Adrenal gland (tissue), 19 donors: Measurements from ENCODE around the gene NOLC1. TPM values are rescaled to one million over a fixed set of nuclear protein-coding genes. Genes with fewer than 3 reads are reported as not detected.
A peak's percentile ranks its signal among the peaks of the same experiment; 100 is the strongest.

Experiments
- DNase-seq, 7 donors: peaks; one replicate each; pipeline ENCODE4 v3.0.0-alpha.2; 2019 to 2020
- H3K27ac ChIP-seq, 5 donors: fragments of 200-600 bp; sonication (generic) in 4 of 5; 1 replicate in 3 of 5; 2 replicates in 2 of 5; pipeline versions ENCODE4 v1.5.1 to v1.8.0; 2016 to 2020; ENCODE audit warnings: mild to moderate bottlenecking in 1 of 5
- H3K27me3 ChIP-seq: fragments of 200-600 bp; 2 replicates; pipeline ENCODE4 v1.8.0; 2021
- H3K36me3 ChIP-seq, 2 donors: fragments of 200-600 bp; replicated peaks in 1 of 2; 1 replicate in 1 of 2; 2 replicates in 1 of 2; pipeline versions ENCODE4 v1.5.1 to v1.8.0; 2018 to 2022
- H3K4me1 ChIP-seq, 2 donors: fragments of 200-600 bp; replicated peaks in 1 of 2; 1 replicate in 1 of 2; 2 replicates in 1 of 2; pipeline versions ENCODE4 v1.5.1 to v1.8.0; 2018 to 2021
- H3K4me3 ChIP-seq, 4 donors: fragments of 200-600 bp; sonication (generic) in 3 of 4; one replicate each; pipeline ENCODE4 v1.5.1; 2016 to 2018
- H3K9me3 ChIP-seq, 3 donors: fragments of 200-600 bp; sonication (generic) in 1 of 3; replicated peaks in 1 of 3; 1 replicate in 2 of 3; 2 replicates in 1 of 3; pipeline versions ENCODE4 v1.5.1 to v1.8.0; 2016 to 2021
- CTCF ChIP-seq, 6 experiments: fragments of 450-650 bp in 4 of 6; fragments of 200-600 bp in 2 of 6; sonication (generic) in 1 of 6; IDR thresholded peaks; 1 replicate in 5 of 6; 2 replicates in 1 of 6; pipeline versions ENCODE4 v1.5.1 to v1.8.0; 2016 to 2021; ENCODE audit warnings: antibody characterized with exemption in 6 of 6, mild to moderate bottlenecking in 2 of 6, moderate library complexity in 1 of 6
- POLR2A ChIP-seq, 2 donors: fragments of 450-650 bp; IDR thresholded peaks; one replicate each; pipeline ENCODE4 v1.6.1; 2017; ENCODE audit warnings: antibody characterized with exemption in 2 of 2, mild to moderate bottlenecking in 2 of 2, moderate library complexity in 1 of 2
- WGBS, 4 donors: extraction: QIAGEN DNeasy Blood & Tissue Kit in 2 of 4; methylation state at CpG; one replicate each; pipeline versions ENCODE4 v1.1.5 to v1.1.7; 2013 to 2017; 5-methylcytosine and 5-hydroxymethylcytosine counted together
- intact Hi-C, 2 donors: fragments of 100-400 bp; cut with DNase I; formaldehyde crosslinking; loops; one replicate each; pipeline versions ENCODE4 v1.14.1 to v1.15.0; 2022 to 2023
- long read RNA-seq, 10 donors: library from polyadenylated mRNA in 3 of 10; unstranded in 2 of 10; stranded (forward) in 1 of 10; transcript quantifications; one replicate each; pipeline ENCODE4 v2.0.0 and lab custom pipeline, GENCODE V29; 2021 to 2026
- polyA plus RNA-seq, 3 donors: library from polyadenylated mRNA; stranded (reverse); fragments of 200-250 nt in 2 of 3; fragments of 350-450 nt in 1 of 3; fragmentation: Illumina TruSeq in 1 of 3; extraction: RNeasy Lipid Tissue Mini Kit (QIAGEN cat#74804) in 1 of 3; gene quantifications; one replicate each; pipeline ENCODE4 v1.2.3, GENCODE V29; 2013 to 2014
- total RNA-seq, 9 donors: library from RNA; depleted of rRNA in 4 of 9; stranded (reverse); fragments of >200 nt in 4 of 9; fragments of 120-200 nt in 1 of 9; fragmentation: NEBNext Ultra II Directional in 1 of 9; extraction: Animal tissue kit (Norgen Biotek cat#: 25700) in 1 of 9; gene quantifications; one replicate each; pipeline versions ENCODE4 v1.1.0 to v1.2.4, GENCODE V29; 2013 to 2023
- donor health status: healthy with polysubstance abuse.
- donor health status: Bipolar disorder and iron deficiency.
- donor health status: DM: yes; HTN: yes; CAD: no.
- donor health status: DM: no; HTN: no; CAD: no.
- donor health status: DM: no; HTN: no; CAD: no.
- donor health status: DM: yes; HTN: yes; CAD: no.

The NOLC1 gene
- total RNA-seq, result 10 to 100 TPM; 26.2 to 59.4 (median 33.3) TPM
- 100 to 1,000 TPM in 1 of 3 donors, 10 to 100 TPM in 2; 18.6 to 111 (median 21.6) TPM for polyA plus RNA-seq
- long read RNA-seq, donor 1, partial matches to known transcripts, result 6 of 10 reads
- long read RNA-seq, donor 1, other reads (novel, unspliced or antisense), result 0 of 10 reads
- long read RNA-seq, donor 2, partial matches to known transcripts, result 5 of 6 reads
- long read RNA-seq, donor 2, other reads (novel, unspliced or antisense), result 0 of 6 reads
- long read RNA-seq, donor 3, partial matches to known transcripts, result 0 of 1 reads
- long read RNA-seq, donor 3, other reads (novel, unspliced or antisense), result 0 of 1 reads
- long read RNA-seq, donor 4, transcript NOLC1-207 (13 exons, 2,441 nt), result major isoform, 7 of 22 reads
- long read RNA-seq, donor 4, partial matches to known transcripts, result 12 of 22 reads
- long read RNA-seq, donor 4, other reads (novel, unspliced or antisense), result 2 of 22 reads
- long read RNA-seq, donor 5, transcript NOLC1-209 (13 exons, 3,932 nt), result major isoform, 19 of 53 reads
- long read RNA-seq, donor 5, transcript NOLC1-207 (13 exons, 2,441 nt), result minor isoform, 18 of 53 reads
- long read RNA-seq, donor 5, partial matches to known transcripts, result 5 of 53 reads
- long read RNA-seq, donor 5, other reads (novel, unspliced or antisense), result 9 of 53 reads
- long read RNA-seq, donor 6, partial matches to known transcripts, result 9 of 13 reads
- long read RNA-seq, donor 6, other reads (novel, unspliced or antisense), result 1 of 13 reads
- long read RNA-seq, donor 7, partial matches to known transcripts, result 0 of 2 reads
- long read RNA-seq, donor 7, other reads (novel, unspliced or antisense), result 0 of 2 reads
- long read RNA-seq, donor 8, transcript NOLC1-207 (13 exons, 2,441 nt), result major isoform, 5 of 7 reads
- long read RNA-seq, donor 8, partial matches to known transcripts, result 0 of 7 reads
- long read RNA-seq, donor 8, other reads (novel, unspliced or antisense), result 0 of 7 reads
- long read RNA-seq, donor 9, partial matches to known transcripts, result 0 of 2 reads
- long read RNA-seq, donor 9, other reads (novel, unspliced or antisense), result 0 of 2 reads
- long read RNA-seq, donor 10, partial matches to known transcripts, result 0 of 1 reads
- long read RNA-seq, donor 10, other reads (novel, unspliced or antisense), result 0 of 1 reads

GRCh38 chr10:102151774-102152544 is at the start of gene NOLC1:
Gene NOLC1, plus strand, starts transcription at chr10:102152389. Its CDS starts 22 bp downstream, at chr10:102152411.
- Histone ChIP-seq H3K4me1 (peaks cover 8 to 16% of the 10 kb centered on the region in 2 donors), H3K27me3 (no peaks in the 10 kb centered on the region), H3K4me3 (peak within 1 kb of the TSS; percentile 5 to 72 (median 67)), H3K27ac (peak within 1 kb of the TSS; percentile 51 to 95 (median 77)), H3K36me3 (peaks cover 0 to 39% of the 10 kb centered on the region in 2 donors), H3K9me3 (no peaks in the 10 kb centered on the region)
- intact Hi-C loops, result no loop called here
- TF ChIP-seq POLR2A (IDR thresholded peaks at IDR 0.05), result peak; percentile 70 to 79
- TF ChIP-seq CTCF (IDR thresholded peaks at IDR 0.05), result no peak
- peak; percentile 98 to 100 (median 99) for DNase-seq
- WGBS, 4 donors, result 5 to 10% (median 7%) methylated on average over 14 to 59 of the region's 59 CpGs

DNA sequence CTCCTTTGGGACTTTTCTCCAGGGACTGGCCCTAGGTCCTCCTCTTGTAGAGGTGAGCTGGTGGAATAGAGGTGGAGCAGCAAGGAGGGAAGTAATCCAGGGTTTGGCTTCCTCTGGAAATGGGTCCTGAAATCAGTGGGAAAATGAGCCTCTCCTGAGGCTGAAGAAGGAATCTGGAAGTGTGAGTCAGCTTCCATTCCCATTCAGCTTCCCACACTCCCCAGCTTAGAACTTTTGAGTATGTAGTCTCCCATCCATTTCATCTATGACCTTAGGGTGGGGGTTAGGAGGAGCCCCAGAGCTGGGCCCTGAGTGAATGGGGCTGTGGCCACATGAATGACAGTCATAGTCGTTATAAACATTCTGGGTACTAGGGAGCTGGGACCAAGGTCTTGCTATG is 49.8 kb upstream of the NOLC1 start:
- TF ChIP-seq POLR2A (IDR thresholded peaks at IDR 0.05), result no peak
- no peak for TF ChIP-seq CTCF (IDR thresholded peaks at IDR 0.05)
- Histone ChIP-seq H3K4me3 (no peak overlapping the region), H3K4me1 (no peaks in the 10 kb centered on the region), H3K27ac (no peak overlapping the region), H3K9me3 (no peaks in the 10 kb centered on the region), H3K36me3 (peaks cover 0 to 9% of the 10 kb centered on the region in 2 donors), H3K27me3 (no peaks in the 10 kb centered on the region)
- intact Hi-C loops, result no loop called here
- 71 to 92% (median 80%) methylated on average over 1 of the region's 1 CpG for WGBS, 4 donors
- no peak for DNase-seq

GRCh38 chr10:102106998-102107397 is 45.2 kb upstream of the NOLC1 start:
- no peak for DNase-seq

More at GRCh38 chr10:102106998-102107397, 45.2 kb upstream of the NOLC1 start:
- no peak overlapping the region for H3K4me3 ChIP-seq
- 86 to 95% (median 91%) methylated on average over 2 of the region's 2 CpGs for WGBS, 4 donors
- peaks cover 0 to 53% of the 10 kb centered on the region in 2 donors for H3K36me3 ChIP-seq
- no peaks in the 10 kb centered on the region for H3K27me3 ChIP-seq
- H3K4me1 ChIP-seq, result peaks cover 0 to 1% of the 10 kb centered on the region in 2 donors
- no peaks in the 10 kb centered on the region for H3K9me3 ChIP-seq
- TF ChIP-seq POLR2A (IDR thresholded peaks at IDR 0.05) (no peak), CTCF (IDR thresholded peaks at IDR 0.05) (no peak)
- H3K27ac ChIP-seq, result no peak overlapping the region
- intact Hi-C loops, result no loop called here
